Neural progenitor cell (in vitro differentiated cells): ENCODE results near the gene B9D1.

ENCODE experiments used
- CTCF ChIP-seq: fragments of 200-600 bp; sonication (generic); IDR thresholded peaks from 2 replicates; pipeline ENCODE4 v1.5.1; 2017; ENCODE audit warnings: antibody characterized with exemption, mild to moderate bottlenecking
- EZH2 ChIP-seq: fragments of 200-600 bp; sonication (generic); IDR thresholded peaks from 2 replicates; pipeline ENCODE4 v1.6.1; 2017; ENCODE audit warnings: antibody characterized with exemption, mild to moderate bottlenecking, moderate library complexity
- EZH2phosphoT487 ChIP-seq: fragments of 200-600 bp; sonication (generic); IDR thresholded peaks from 2 replicates; pipeline ENCODE4 v1.6.1; 2017; ENCODE audit warnings: antibody characterized with exemption

- TF ChIP-seq CTCF (no peak), EZH2 (no peak), EZH2phosphoT487 (no peak)
These were observed 3.4 kb downstream of the B9D1 start for GRCh38 chr17:19359151-19359550.
